Endothelial cell of umbilical vein (primary cell): Measurements from ENCODE around the gene CP. TPM values are rescaled to one million over a fixed set of nuclear protein-coding genes. Genes with fewer than 3 reads are reported as not detected.

ENCODE experiments used
- BruUV-seq: library from RNA; stranded (reverse); fragments of 400-500 nt; replicated peaks from 2 replicates; lab custom pipeline; 2021; lab: Mats Ljungman, UMichigan
- CTCF ChIA-PET: fragments of 300-600, 350-600 bp; sonication (Branson Sonifier 250); formaldehyde crosslinking; loops from one replicate; lab custom pipeline; 2021; ENCODE audit warnings: antibody characterized with exemption, inconsistent platforms; lab: Charles Lee
- POLR2A ChIA-PET: fragments of 300-600, 350-600 bp; sonication (Branson Sonifier 250); formaldehyde crosslinking; loops from one replicate; lab custom pipeline; 2021; ENCODE audit warnings: antibody characterized with exemption, inconsistent platforms; lab: Charles Lee
- DNase-seq: peaks from one replicate; pipeline ENCODE4 v3.0.0-alpha.2; 2011; ENCODE audit warnings: low read depth, low spot score
- FAIRE-seq: peaks from 2 replicates; lab custom pipeline; 2011; peaks lifted over from hg19 to GRCh38; lab: Jason Lieb, UNC
- H2AFZ ChIP-seq: 2 replicates; pipeline ENCODE4 v1.6.0; 2012; ENCODE audit warnings: low read depth, low read length, control low read depth, inconsistent platforms
- H3K27ac ChIP-seq: 2 replicates; pipeline ENCODE4 v1.5.1; 2011; ENCODE audit warnings: low read depth, mild to moderate bottlenecking, control low read depth, low read length, moderate library complexity; ENCODE audit not compliant: insufficient read depth
- H3K27me3 ChIP-seq, 2 experiments: 2 replicates each; pipeline versions ENCODE4 v1.6.0 to v1.6.1; 2011; ENCODE audit warnings: low read length in 2 of 2, mixed read lengths in 1 of 2; ENCODE audit not compliant: control insufficient read depth in 2 of 2, insufficient read depth in 2 of 2
- H3K36me3 ChIP-seq, 2 experiments: 2 replicates in 1 of 2; 3 replicates in 1 of 2; pipeline ENCODE4 v1.5.1; 2011; ENCODE audit warnings: low read length in 2 of 2, mild to moderate bottlenecking in 1 of 2, moderate library complexity in 1 of 2; ENCODE audit not compliant: control insufficient read depth in 2 of 2, insufficient read depth in 2 of 2; ENCODE audit errors: extremely low read depth in 1 of 2
- H3K4me1 ChIP-seq: 3 replicates; pipeline ENCODE4 v1.5.1; 2011; ENCODE audit warnings: mild to moderate bottlenecking, low read length; ENCODE audit not compliant: control insufficient read depth, insufficient read depth; ENCODE audit errors: extremely low read depth
- H3K4me2 ChIP-seq: 2 replicates; pipeline ENCODE4 v1.6.1; 2011; ENCODE audit warnings: low read length, control low read depth, mixed read lengths; ENCODE audit not compliant: insufficient read depth
- H3K4me3 ChIP-seq, 3 experiments: fragments of 200-600 bp in 1 of 3; sonication (generic), shearing (Covaris generic) in 1 of 3; replicated peaks in 1 of 3; 2 replicates each; pipeline ENCODE4 v1.5.1; 2011 to 2016; ENCODE audit warnings: control low read depth in 3 of 3, low read length in 3 of 3, mild to moderate bottlenecking in 2 of 3, inconsistent platforms in 1 of 3, low read depth in 1 of 3, moderate library complexity in 1 of 3; ENCODE audit not compliant: insufficient read depth in 1 of 3
- H3K79me2 ChIP-seq: 2 replicates; pipeline ENCODE4 v1.6.0; 2012; ENCODE audit warnings: low read length, inconsistent platforms; ENCODE audit not compliant: control insufficient read depth, insufficient read depth
- H3K9ac ChIP-seq: replicated peaks from 2 replicates; pipeline ENCODE3; 2011; ENCODE audit warnings: low read length, control low read depth; ENCODE audit not compliant: insufficient read depth; ENCODE audit errors: extremely low read depth
- H3K9me1 ChIP-seq: replicated peaks from 3 replicates; pipeline ENCODE4 v1.6.0; 2011; ENCODE audit warnings: mild to moderate bottlenecking, low read length; ENCODE audit not compliant: control insufficient read depth, insufficient read depth; ENCODE audit errors: extremely low read depth
- H3K9me3 ChIP-seq: replicated peaks from 2 replicates; pipeline ENCODE4 v1.5.1; 2012; ENCODE audit warnings: low read length, inconsistent platforms; ENCODE audit not compliant: control insufficient read depth, insufficient read depth
- H4K20me1 ChIP-seq: replicated peaks from 2 replicates; pipeline ENCODE3; 2011; ENCODE audit warnings: mild to moderate bottlenecking, low read length; ENCODE audit not compliant: control insufficient read depth, insufficient read depth; ENCODE audit errors: extremely low read depth
- EZH2 ChIP-seq: IDR thresholded peaks from 2 replicates; pipeline ENCODE4 v1.6.1; 2012; ENCODE audit warnings: borderline replicate concordance, low read depth, mild to moderate bottlenecking, moderate library complexity, low read length, inconsistent platforms; ENCODE audit not compliant: severe bottlenecking
- FOS ChIP-seq: IDR thresholded peaks from 2 replicates; pipeline ENCODE4 v1.6.1; 2011; ENCODE audit warnings: mild to moderate bottlenecking, low read length, moderate library complexity, borderline replicate concordance; ENCODE audit not compliant: insufficient read depth
- GATA2 ChIP-seq: IDR thresholded peaks from 2 replicates; pipeline ENCODE4 v1.7.0; 2011; ENCODE audit warnings: low read depth, mild to moderate bottlenecking, moderate library complexity, mixed read lengths, low read length; ENCODE audit not compliant: insufficient read length, insufficient read depth
- JUN ChIP-seq: IDR thresholded peaks from 2 replicates; pipeline ENCODE4 v1.6.1; 2011; ENCODE audit warnings: borderline replicate concordance, low read depth; ENCODE audit not compliant: insufficient read length, insufficient read depth
- MYC ChIP-seq: IDR thresholded peaks from one replicate; pipeline ENCODE4 v1.6.1; 2011; ENCODE audit warnings: mild to moderate bottlenecking, low read depth, low read length
- POLR2A ChIP-seq: IDR thresholded peaks from 2 replicates; pipeline ENCODE4 v1.6.1; 2012; ENCODE audit warnings: low read depth, mild to moderate bottlenecking, control low read depth, low read length
- POLR2AphosphoS5 ChIP-seq: IDR thresholded peaks from 2 replicates; pipeline ENCODE4 v1.6.1; 2012; ENCODE audit warnings: low read depth, mild to moderate bottlenecking, control low read depth, low read length, moderate library complexity; ENCODE audit not compliant: insufficient read depth
- dilution Hi-C: fragments of 300-500 bp; cut with MboI; formaldehyde crosslinking; loops from one replicate; pipeline ENCODE4 v1.15.0; 2019; ENCODE audit warnings: low sequenced_read_pairs; ENCODE audit not compliant: extremely low pct_ligation_motif_present
- intact Hi-C: fragments of 100-400 bp; cut with micrococcal nuclease; formaldehyde crosslinking; loops from one replicate; pipeline ENCODE4 v1.10.0; 2022
- polyA plus RNA-seq, 4 experiments: library from polyadenylated mRNA; depleted of rRNA in 3 of 4; stranded (reverse) in 3 of 4; unstranded in 1 of 4; fragments of >200 nt; gene quantifications; 2 replicates each; pipeline versions ENCODE4 v1.2.1 to v1.2.3, GENCODE V29; 2011 to 2012; ENCODE audit warnings: missing spikeins in 1 of 4
- total RNA-seq: library from RNA; stranded (reverse); gene quantifications from 2 replicates; pipeline ENCODE4 v1.2.3, GENCODE V29; 2021
- TF ChIP-seq, protein P1 (sequence below): IDR thresholded peaks from 2 replicates; pipeline ENCODE4 v1.6.1; 2011; ENCODE audit not compliant: insufficient read depth, insufficient read length
- TF ChIP-seq, protein P2 (sequence below), 2 donors: IDR thresholded peaks; 1 replicate in 1 of 2; 2 replicates in 1 of 2; pipeline ENCODE4 v1.5.1; 2011; ENCODE audit warnings: low read length in 2 of 2, mild to moderate bottlenecking in 2 of 2, moderate library complexity in 2 of 2, control low read depth in 1 of 2, inconsistent platforms in 1 of 2, low read depth in 1 of 2; ENCODE audit not compliant: insufficient read depth in 1 of 2; ENCODE audit errors: extremely low read depth in 1 of 2

The CP gene
- total and polyA plus RNA-seq, 2 donors (not counting 3 experiments of a cell fraction or from before 2014, with no cell fraction given): not detected

DNA sequence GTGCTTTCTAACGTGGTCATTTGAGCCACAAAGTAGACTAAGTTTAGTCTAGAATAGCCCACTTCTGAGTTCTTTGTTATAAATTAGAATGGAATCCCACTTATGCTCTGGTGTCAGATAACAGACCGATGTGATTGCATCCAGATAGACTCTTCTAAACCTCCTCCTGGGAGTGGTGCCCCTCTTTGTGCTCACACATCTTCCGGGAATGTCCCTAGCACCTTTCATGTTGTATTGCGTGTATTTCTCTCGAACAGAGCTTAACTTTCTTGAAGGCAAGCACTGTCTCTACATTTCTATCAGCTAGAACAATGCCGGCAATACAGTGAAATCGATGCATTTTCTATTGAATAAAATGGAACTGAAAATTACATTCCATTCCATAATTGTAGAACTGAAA lies 23.0 kb downstream of the CP start:
- H2AFZ ChIP-seq: no peak overlapping the region
- dilution Hi-C loops: no loop called here
- DNase-seq: no peak

More for the DNA sequence above, 23.0 kb downstream of the CP start:
- Histone ChIP-seq H3K4me2 (no peak overlapping the region), H3K4me1 (peaks cover 8% of the 10 kb centered on the region), H3K9ac (no peak overlapping the region), H3K36me3 (no peaks in the 10 kb centered on the region), H3K27me3 (peaks cover 0 to 2% of the 10 kb centered on the region in 2 experiments), H4K20me1 (no peaks in the 10 kb centered on the region), H3K27ac (no peak overlapping the region), H3K9me1 (no peaks in the 10 kb centered on the region), H3K4me3 (no peak overlapping the region), H3K9me3 (no peaks in the 10 kb centered on the region), H3K79me2 (no peaks in the 10 kb centered on the region)
- ChIA-PET CTCF (no interaction called here), POLR2A (no interaction called here)
- intact Hi-C loops: no loop called here
- TF ChIP-seq EZH2 (no peak), POLR2AphosphoS5 (no peak), JUN (no peak), GATA2 (no peak), POLR2A (no peak), FOS (no peak), MYC (no peak)
- TF ChIP-seq, protein P1, sequence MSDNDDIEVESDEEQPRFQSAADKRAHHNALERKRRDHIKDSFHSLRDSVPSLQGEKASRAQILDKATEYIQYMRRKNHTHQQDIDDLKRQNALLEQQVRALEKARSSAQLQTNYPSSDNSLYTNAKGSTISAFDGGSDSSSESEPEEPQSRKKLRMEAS: no peak
- TF ChIP-seq, protein P2, sequence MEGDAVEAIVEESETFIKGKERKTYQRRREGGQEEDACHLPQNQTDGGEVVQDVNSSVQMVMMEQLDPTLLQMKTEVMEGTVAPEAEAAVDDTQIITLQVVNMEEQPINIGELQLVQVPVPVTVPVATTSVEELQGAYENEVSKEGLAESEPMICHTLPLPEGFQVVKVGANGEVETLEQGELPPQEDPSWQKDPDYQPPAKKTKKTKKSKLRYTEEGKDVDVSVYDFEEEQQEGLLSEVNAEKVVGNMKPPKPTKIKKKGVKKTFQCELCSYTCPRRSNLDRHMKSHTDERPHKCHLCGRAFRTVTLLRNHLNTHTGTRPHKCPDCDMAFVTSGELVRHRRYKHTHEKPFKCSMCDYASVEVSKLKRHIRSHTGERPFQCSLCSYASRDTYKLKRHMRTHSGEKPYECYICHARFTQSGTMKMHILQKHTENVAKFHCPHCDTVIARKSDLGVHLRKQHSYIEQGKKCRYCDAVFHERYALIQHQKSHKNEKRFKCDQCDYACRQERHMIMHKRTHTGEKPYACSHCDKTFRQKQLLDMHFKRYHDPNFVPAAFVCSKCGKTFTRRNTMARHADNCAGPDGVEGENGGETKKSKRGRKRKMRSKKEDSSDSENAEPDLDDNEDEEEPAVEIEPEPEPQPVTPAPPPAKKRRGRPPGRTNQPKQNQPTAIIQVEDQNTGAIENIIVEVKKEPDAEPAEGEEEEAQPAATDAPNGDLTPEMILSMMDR (IDR thresholded peaks at IDR 0.05; ENCODE audit: extremely low read depth in 1 of 2, insufficient read depth in 1 of 2, low read depth in 1 of 2, low read length in 2 of 2): no peak
- FAIRE-seq: no peak
- BruUV-seq: no TSS peak
